ENCODE data around the gene SLC5A10.

Gene SLC5A10

DNA sequence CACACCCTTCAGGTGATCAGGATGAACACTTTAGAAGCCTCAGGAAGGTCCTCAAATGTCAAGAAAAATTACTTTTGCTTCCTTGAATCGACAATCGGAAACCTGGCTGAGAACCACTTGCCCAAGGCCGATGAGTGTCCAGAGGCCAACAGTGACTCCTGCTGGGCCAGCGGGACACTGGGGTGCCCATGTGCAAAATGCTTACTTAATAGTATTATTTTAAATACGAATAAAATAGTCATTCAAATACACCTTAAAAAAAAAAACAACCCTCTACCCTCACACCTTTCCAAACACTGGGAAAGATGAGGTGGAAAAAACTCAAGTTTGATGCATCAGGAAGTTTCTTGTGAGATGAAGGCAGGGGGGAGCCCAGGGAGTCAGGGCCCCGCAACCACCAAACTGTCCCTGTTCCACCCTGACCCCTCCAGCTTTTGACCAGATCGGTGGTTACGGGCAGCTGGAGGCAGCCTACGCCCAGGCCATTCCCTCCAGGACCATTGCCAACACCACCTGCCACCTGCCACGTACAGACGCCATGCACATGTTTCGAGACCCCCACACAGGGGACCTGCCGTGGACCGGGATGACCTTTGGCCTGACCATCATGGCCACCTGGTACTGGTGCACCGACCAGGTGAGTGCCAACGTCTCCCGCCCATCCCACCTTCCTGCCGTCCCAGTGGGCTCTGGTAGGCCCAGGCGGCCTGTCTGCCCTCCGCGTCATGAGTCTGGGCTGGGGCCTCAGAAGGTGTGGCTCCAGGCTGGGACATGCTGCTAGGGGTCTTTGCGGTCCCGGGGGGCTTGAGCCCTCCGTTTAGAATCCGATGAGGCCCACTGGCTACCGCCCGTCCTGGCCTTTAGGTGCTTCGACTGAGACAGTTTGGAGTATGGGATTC lies 18.9 kb downstream of the SLC5A10 start:
- no peak for DNase-seq
- TF ChIP-seq, protein P1, sequence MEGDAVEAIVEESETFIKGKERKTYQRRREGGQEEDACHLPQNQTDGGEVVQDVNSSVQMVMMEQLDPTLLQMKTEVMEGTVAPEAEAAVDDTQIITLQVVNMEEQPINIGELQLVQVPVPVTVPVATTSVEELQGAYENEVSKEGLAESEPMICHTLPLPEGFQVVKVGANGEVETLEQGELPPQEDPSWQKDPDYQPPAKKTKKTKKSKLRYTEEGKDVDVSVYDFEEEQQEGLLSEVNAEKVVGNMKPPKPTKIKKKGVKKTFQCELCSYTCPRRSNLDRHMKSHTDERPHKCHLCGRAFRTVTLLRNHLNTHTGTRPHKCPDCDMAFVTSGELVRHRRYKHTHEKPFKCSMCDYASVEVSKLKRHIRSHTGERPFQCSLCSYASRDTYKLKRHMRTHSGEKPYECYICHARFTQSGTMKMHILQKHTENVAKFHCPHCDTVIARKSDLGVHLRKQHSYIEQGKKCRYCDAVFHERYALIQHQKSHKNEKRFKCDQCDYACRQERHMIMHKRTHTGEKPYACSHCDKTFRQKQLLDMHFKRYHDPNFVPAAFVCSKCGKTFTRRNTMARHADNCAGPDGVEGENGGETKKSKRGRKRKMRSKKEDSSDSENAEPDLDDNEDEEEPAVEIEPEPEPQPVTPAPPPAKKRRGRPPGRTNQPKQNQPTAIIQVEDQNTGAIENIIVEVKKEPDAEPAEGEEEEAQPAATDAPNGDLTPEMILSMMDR (IDR thresholded peaks at IDR 0.05), result no peak
- Mint-ChIP-seq H3K9me3 (no peaks in the 10 kb centered on the region), H3K4me3 (no peak overlapping the region), H3K36me3 (ENCODE audit: low read depth) (no peaks in the 10 kb centered on the region), H3K4me1 (peaks cover 45% of the 10 kb centered on the region), H3K27ac (peak overlapping the region; percentile 22), H3K27me3 (ENCODE audit: low read depth, poor library complexity) (peaks cover 3% of the 10 kb centered on the region)

DNA sequence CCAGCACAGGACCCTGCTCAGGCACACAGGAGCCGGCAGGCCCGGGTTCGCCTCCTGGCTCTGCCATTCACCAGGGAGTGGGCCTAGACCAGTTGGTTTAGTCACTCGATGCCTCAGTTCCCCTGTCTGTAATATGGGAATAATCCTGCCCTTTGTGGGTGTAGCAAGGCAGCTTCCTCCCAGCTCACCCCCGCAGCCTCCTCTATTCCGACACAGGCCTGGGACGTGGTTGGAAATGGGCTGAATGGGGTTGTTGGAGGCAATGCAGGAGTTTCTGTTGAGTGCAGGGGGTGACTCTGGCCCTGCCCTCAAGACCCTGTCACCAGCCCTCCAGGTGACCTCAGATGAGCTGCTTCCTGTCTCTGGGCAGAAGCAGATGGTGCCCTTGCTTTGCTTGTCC lies 19.8 kb downstream of the SLC5A10 start:
- no peak overlapping the region for H3K4me3 Mint-ChIP-seq
- no peaks in the 10 kb centered on the region for H3K9me3 Mint-ChIP-seq
- peaks cover 37% of the 10 kb centered on the region for H3K4me1 Mint-ChIP-seq
- TF ChIP-seq, protein P1 (IDR thresholded peaks at IDR 0.05), result no peak
- H3K27ac Mint-ChIP-seq, result no peak overlapping the region
- no peak for DNase-seq
- peaks cover 3% of the 10 kb centered on the region for H3K27me3 Mint-ChIP-seq (ENCODE audit: low read depth, poor library complexity)
- no peaks in the 10 kb centered on the region for H3K36me3 Mint-ChIP-seq (ENCODE audit: low read depth)

DNA sequence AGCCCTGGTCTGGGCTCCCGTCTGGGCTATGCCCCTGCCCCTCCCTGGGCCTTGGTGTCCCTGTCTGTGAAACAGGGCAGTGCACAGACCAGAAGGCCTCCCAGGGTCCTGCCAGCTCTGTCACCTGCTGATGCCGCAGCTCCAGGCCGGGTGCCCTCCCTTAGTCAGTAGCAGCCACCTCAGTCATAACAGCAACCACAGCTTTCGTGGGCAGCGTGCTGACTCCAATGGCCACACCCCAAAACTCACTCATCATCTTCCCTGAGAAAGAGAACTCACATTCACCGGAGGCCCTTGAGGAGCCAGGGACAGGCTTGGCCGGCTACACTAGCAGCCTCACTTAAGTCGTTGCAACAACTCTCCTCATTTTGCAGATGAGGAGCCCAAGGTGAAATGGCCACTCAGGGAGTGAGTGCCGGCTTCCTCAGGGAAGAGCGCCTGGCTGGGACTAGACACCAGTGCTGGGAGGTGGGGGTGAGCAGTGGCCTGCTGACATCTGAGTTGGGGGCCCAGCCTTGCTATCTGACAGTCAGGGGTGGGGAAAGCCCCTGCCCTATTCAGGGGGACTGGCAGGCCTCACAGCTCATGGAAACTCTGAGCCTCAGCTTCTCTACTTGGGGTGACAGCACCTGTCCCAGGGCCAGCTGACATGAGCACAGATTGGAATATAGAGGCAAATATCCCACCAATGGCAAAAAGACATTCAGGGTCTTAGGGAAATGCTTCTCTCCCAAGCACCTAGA lies 22.6 kb downstream of the SLC5A10 start:
- Mint-ChIP-seq H3K27ac (peak overlapping the region; percentile 74), H3K27me3 (ENCODE audit: low read depth, poor library complexity) (peaks cover 3% of the 10 kb centered on the region), H3K4me1 (peaks cover 13% of the 10 kb centered on the region), H3K36me3 (ENCODE audit: low read depth) (no peaks in the 10 kb centered on the region), H3K4me3 (no peak overlapping the region), H3K9me3 (no peaks in the 10 kb centered on the region)
- DNase-seq, result no peak
- TF ChIP-seq, protein P1 (IDR thresholded peaks at IDR 0.05), result no peak

GRCh38 chr17:18975597-18975996 lies 23.6 kb downstream of the SLC5A10 start:
- TF ChIP-seq, protein P1 (IDR thresholded peaks at IDR 0.05), result no peak
- H3K9me3 Mint-ChIP-seq, result no peaks in the 10 kb centered on the region
- no peak for DNase-seq
- H3K4me3 Mint-ChIP-seq, result no peak overlapping the region
- peaks cover 12% of the 10 kb centered on the region for H3K4me1 Mint-ChIP-seq
- peaks cover 2% of the 10 kb centered on the region for H3K27me3 Mint-ChIP-seq (ENCODE audit: low read depth, poor library complexity)
- H3K27ac Mint-ChIP-seq, result no peak overlapping the region
- no peaks in the 10 kb centered on the region for H3K36me3 Mint-ChIP-seq (ENCODE audit: low read depth)

DNA sequence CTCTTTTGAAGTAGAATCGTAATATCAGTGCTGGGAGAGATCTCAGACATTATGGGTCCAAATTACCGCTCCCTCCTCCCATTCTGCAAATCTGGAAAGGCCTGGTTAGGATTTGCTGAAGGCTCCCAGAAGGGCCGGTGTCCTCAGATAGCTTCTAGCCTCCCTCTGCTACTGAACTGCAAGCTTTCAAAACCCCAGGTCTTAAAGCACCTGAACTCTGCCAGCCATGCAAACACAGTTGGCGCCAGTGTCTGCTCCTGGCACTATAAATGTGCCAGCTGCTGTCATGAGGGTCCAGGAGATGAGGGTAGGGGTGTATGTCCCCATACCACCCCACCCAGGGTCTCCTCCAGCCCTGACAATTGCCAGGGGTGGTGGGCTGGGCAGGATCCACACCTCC lies 24.2 kb downstream of the SLC5A10 start:
- no peaks in the 10 kb centered on the region for H3K36me3 Mint-ChIP-seq (ENCODE audit: low read depth)

More for the DNA sequence above, 24.2 kb downstream of the SLC5A10 start:
- H3K27me3 Mint-ChIP-seq (ENCODE audit: low read depth, poor library complexity), result peaks cover 2% of the 10 kb centered on the region
- no peaks in the 10 kb centered on the region for H3K9me3 Mint-ChIP-seq
- no peak for DNase-seq
- TF ChIP-seq, protein P1 (IDR thresholded peaks at IDR 0.05), result no peak
- no peak overlapping the region for H3K27ac Mint-ChIP-seq
- H3K4me1 Mint-ChIP-seq, result peaks cover 18% of the 10 kb centered on the region
- no peak overlapping the region for H3K4me3 Mint-ChIP-seq

Measured in nephron progenitor cell (in vitro differentiated cells).